Endodermal cell (in vitro differentiated cells): Measurements from ENCODE around the gene CD69. TPM values are rescaled to one million over a fixed set of nuclear protein-coding genes. Genes with fewer than 3 reads are reported as not detected.

ENCODE experiments used
- DNase-seq: peaks from one replicate; pipeline ENCODE4 v3.0.0-alpha.2; 2017
- H3K27ac ChIP-seq: 2 replicates; pipeline ENCODE4 v1.5.1; 2013; ENCODE audit warnings: mild to moderate bottlenecking, low read depth, low read length, moderate library complexity
- H3K27me3 ChIP-seq: 2 replicates; pipeline ENCODE4 v1.6.1; 2013; ENCODE audit warnings: mild to moderate bottlenecking, low read length, moderate library complexity; ENCODE audit not compliant: insufficient read depth, control insufficient read depth, poor library complexity, severe bottlenecking
- H3K36me3 ChIP-seq: 2 replicates; pipeline ENCODE4 v1.7.0; 2013; ENCODE audit warnings: mild to moderate bottlenecking, low read length, moderate library complexity; ENCODE audit not compliant: control insufficient read depth, insufficient read depth
- H3K4me1 ChIP-seq: one replicate; pipeline ENCODE4 v1.7.0; 2013; ENCODE audit warnings: low read length; ENCODE audit not compliant: control insufficient read depth, insufficient read depth
- H3K4me3 ChIP-seq: 2 replicates; pipeline ENCODE4 v1.5.1; 2013; ENCODE audit warnings: mild to moderate bottlenecking, low read length, moderate library complexity
- H3K9ac ChIP-seq: 2 replicates; pipeline ENCODE4 v1.6.1; 2013; ENCODE audit warnings: mild to moderate bottlenecking, low read length, moderate library complexity; ENCODE audit not compliant: poor library complexity, severe bottlenecking; ENCODE audit errors: extremely low read depth
- H3K9me3 ChIP-seq: 2 replicates; pipeline ENCODE4 v1.6.1; 2013; ENCODE audit warnings: mild to moderate bottlenecking, low read length, moderate library complexity; ENCODE audit not compliant: control insufficient read depth
- H3K27ac Mint-ChIP-seq: 2 replicates; pipeline ENCODE4 v1.8.0; 2020; ENCODE audit warnings: mixed read lengths
- H3K27me3 Mint-ChIP-seq: 2 replicates; pipeline ENCODE4 v1.8.0; 2021; ENCODE audit warnings: mild to moderate bottlenecking, mixed read lengths; ENCODE audit not compliant: insufficient read depth
- H3K36me3 Mint-ChIP-seq: 2 replicates; pipeline ENCODE4 v1.8.0; 2020; ENCODE audit warnings: low read depth, mixed read lengths
- H3K4me1 Mint-ChIP-seq: 2 replicates; pipeline ENCODE4 v1.8.0; 2020; ENCODE audit warnings: mixed read lengths
- H3K4me3 Mint-ChIP-seq: 2 replicates; pipeline ENCODE4 v1.8.0; 2020; ENCODE audit warnings: mild to moderate bottlenecking, moderate library complexity, mixed read lengths
- H3K9me3 Mint-ChIP-seq: 2 replicates; pipeline ENCODE4 v1.8.0; 2020; ENCODE audit warnings: mild to moderate bottlenecking, mixed read lengths
- WGBS, 2 experiments: methylation state at CpG; one replicate each; pipeline versions ENCODE4 v1.1.5 to v1.1.7; 2013; ENCODE audit warnings: missing lambda C conversion rate in 2 of 2, mixed read lengths in 1 of 2; ENCODE audit not compliant: insufficient coverage in 1 of 2, insufficient read length in 1 of 2; 5-methylcytosine and 5-hydroxymethylcytosine counted together
- total RNA-seq, 2 donors: library from RNA; stranded (reverse); fragmentation: NEBNext Ultra II Directional in 1 of 2; extraction: Animal tissue kit (Norgen Biotek cat#: 25700) in 1 of 2; gene quantifications; 2 replicates in 1 of 2; 3 replicates in 1 of 2; pipeline ENCODE4 v1.2.1, GENCODE V29; 2021
- TF ChIP-seq, protein P1 (sequence below): fragments of 200-600 bp; sonication (generic); conservative IDR thresholded peaks from 2 replicates; pipeline ENCODE4 v1.5.0; 2021; ENCODE audit warnings: antibody characterized with exemption, mild to moderate bottlenecking

CD69 gene
- total RNA-seq, 2 donors from 2014 or later = not detected

DNA sequence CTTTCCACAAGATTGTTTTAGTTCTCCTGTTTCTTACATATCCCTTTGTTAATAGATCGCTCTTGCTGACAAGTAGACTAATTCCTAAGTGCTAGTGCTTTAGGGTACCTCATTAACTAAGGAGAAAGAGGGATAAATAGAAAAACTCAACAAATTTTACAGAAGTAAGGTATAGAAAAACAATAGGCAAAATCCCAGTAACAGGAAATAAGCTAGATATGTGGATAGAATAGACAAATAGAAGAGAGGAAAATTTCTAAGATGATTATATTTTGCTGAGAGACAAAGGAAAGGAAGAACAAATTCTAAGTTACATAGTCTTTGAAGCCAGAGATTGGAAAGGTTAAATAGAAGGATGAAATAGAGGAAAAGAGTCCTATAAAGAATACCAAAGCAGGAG lies 1.0 kb downstream of the CD69 start:
- Mint-ChIP-seq H3K4me1 (peaks cover under 1% of the 10 kb centered on the region), H3K4me3 (no peak overlapping the region), H3K27me3 (no peaks in the 10 kb centered on the region), H3K9me3 (no peaks in the 10 kb centered on the region), H3K36me3 (no peaks in the 10 kb centered on the region), H3K27ac (no peak overlapping the region)
- Histone ChIP-seq H3K4me1 (no peaks in the 10 kb centered on the region), H3K9me3 (no peaks in the 10 kb centered on the region), H3K9ac (no peak overlapping the region), H3K36me3 (no peaks in the 10 kb centered on the region), H3K27ac (no peak overlapping the region), H3K27me3 (no peaks in the 10 kb centered on the region), H3K4me3 (no peak overlapping the region)
- 100% methylated on average over 1 of the region's 1 CpG; no CpG with 5 or more reads in 1 of the 2 experiments for WGBS, 2 experiments
- DNase-seq = no peak
- TF ChIP-seq, protein P1, sequence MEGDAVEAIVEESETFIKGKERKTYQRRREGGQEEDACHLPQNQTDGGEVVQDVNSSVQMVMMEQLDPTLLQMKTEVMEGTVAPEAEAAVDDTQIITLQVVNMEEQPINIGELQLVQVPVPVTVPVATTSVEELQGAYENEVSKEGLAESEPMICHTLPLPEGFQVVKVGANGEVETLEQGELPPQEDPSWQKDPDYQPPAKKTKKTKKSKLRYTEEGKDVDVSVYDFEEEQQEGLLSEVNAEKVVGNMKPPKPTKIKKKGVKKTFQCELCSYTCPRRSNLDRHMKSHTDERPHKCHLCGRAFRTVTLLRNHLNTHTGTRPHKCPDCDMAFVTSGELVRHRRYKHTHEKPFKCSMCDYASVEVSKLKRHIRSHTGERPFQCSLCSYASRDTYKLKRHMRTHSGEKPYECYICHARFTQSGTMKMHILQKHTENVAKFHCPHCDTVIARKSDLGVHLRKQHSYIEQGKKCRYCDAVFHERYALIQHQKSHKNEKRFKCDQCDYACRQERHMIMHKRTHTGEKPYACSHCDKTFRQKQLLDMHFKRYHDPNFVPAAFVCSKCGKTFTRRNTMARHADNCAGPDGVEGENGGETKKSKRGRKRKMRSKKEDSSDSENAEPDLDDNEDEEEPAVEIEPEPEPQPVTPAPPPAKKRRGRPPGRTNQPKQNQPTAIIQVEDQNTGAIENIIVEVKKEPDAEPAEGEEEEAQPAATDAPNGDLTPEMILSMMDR = no peak

DNA sequence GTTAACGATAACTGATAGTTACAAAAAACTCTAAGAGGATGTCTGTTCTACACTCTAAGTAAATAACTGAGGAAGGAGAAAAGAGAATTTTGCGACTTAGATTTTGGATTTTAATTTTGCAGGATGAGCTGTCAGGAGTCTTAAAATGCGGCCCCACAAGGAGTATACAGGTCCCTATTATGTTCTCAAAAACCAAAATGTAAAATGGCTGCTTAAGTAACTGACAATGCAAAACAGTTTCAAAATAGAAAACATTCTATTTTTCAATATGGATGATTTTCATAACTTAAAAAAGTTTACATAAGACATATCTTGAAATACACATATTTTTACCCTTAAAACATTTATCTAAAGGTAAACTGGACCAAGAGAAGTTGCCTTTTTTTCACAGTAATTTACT lies 2.6 kb downstream of the CD69 start:
- H3K4me3 Mint-ChIP-seq = no peak overlapping the region
- WGBS, 2 experiments = 61% methylated on average over 3 of the region's 3 CpGs; no CpG with 5 or more reads in 1 of the 2 experiments
- TF ChIP-seq, protein P1 = no peak

DNA sequence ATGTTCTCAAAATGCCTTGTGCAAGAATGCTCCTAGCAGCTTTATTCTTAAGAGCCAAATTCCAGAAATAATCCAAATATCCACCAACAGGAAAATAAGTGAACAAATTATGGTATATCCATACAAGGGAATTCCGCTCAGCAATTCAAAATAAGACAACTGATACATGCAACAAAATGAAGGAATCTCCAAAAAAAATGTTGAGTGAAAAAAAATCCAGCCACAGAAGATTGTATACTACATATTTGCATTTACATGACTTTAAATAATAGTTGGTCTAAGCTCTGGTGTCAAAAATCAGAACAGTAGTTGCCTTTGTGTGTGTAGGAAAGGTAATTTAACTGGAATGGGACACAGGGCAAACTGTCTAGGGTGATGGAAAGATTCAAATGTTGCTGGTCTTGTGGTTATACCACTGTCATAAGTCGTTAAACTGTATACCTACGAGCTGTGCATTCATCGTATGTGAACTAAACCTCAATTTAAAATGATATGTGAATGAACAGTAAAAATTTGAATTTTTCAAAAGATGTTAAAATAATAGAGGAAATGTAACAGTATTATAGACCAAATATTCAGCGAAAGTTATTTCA lies 3.2 kb downstream of the CD69 start:
- Histone ChIP-seq H3K36me3 (no peaks in the 10 kb centered on the region), H3K4me1 (peaks cover 2% of the 10 kb centered on the region), H3K9me3 (no peaks in the 10 kb centered on the region), H3K4me3 (no peak overlapping the region), H3K27me3 (no peaks in the 10 kb centered on the region), H3K9ac (no peak overlapping the region), H3K27ac (no peak overlapping the region)
- Mint-ChIP-seq H3K27ac (no peak overlapping the region), H3K36me3 (no peaks in the 10 kb centered on the region), H3K9me3 (no peaks in the 10 kb centered on the region), H3K27me3 (no peaks in the 10 kb centered on the region), H3K4me3 (no peak overlapping the region), H3K4me1 (no peaks in the 10 kb centered on the region)
- TF ChIP-seq, protein P1 = no peak
- no peak for DNase-seq
- WGBS, 2 experiments = 90 to 94% methylated on average over 2 to 4 of the region's 5 CpGs

More for the DNA sequence above, 2.6 kb downstream of the CD69 start:
- Mint-ChIP-seq H3K9me3 (no peaks in the 10 kb centered on the region), H3K4me1 (no peaks in the 10 kb centered on the region), H3K36me3 (no peaks in the 10 kb centered on the region), H3K27ac (no peak overlapping the region), H3K27me3 (no peaks in the 10 kb centered on the region)
- Histone ChIP-seq H3K27ac (no peak overlapping the region), H3K27me3 (no peaks in the 10 kb centered on the region), H3K4me1 (peaks cover 2% of the 10 kb centered on the region), H3K36me3 (no peaks in the 10 kb centered on the region), H3K9ac (no peak overlapping the region), H3K4me3 (no peak overlapping the region), H3K9me3 (no peaks in the 10 kb centered on the region)
- no peak for DNase-seq
